Duodenal mucosa (tissue), 2 donors: Measurements from ENCODE around the gene COL5A1.
"Not testable (repeated sequence)": the region's sequence is repeated elsewhere in the genome, so short reads cannot be mapped to it uniquely, and the experiment has no call there.

Experiments used
- H3K27ac ChIP-seq: one replicate; pipeline ENCODE4 v1.7.0; 2013; ENCODE audit warnings: low read depth, low read length
- H3K27me3 ChIP-seq, 2 donors: one replicate each; pipeline ENCODE4 v1.7.0; 2013; ENCODE audit warnings: low read length in 2 of 2, control low read depth in 1 of 2; ENCODE audit not compliant: insufficient read depth in 2 of 2, control insufficient read depth in 1 of 2
- H3K36me3 ChIP-seq, 2 donors: one replicate each; pipeline ENCODE4 v1.7.0; 2013; ENCODE audit warnings: low read length in 2 of 2, control low read depth in 1 of 2; ENCODE audit not compliant: insufficient read depth in 2 of 2, control insufficient read depth in 1 of 2
- H3K4me1 ChIP-seq, 2 donors: one replicate each; pipeline ENCODE4 v1.7.0; 2013; ENCODE audit warnings: low read length in 2 of 2, control low read depth in 1 of 2; ENCODE audit not compliant: insufficient read depth in 2 of 2, control insufficient read depth in 1 of 2
- H3K4me3 ChIP-seq, 2 donors: one replicate each; pipeline ENCODE4 v1.7.0; 2013; ENCODE audit warnings: low read length in 2 of 2, low read depth in 1 of 2
- H3K9ac ChIP-seq, 2 donors: one replicate each; pipeline ENCODE4 v1.7.0; 2013; ENCODE audit warnings: low read length in 2 of 2, low read depth in 1 of 2
- H3K9me3 ChIP-seq, 2 donors: one replicate each; pipeline ENCODE4 v1.7.0; 2013; ENCODE audit warnings: low read length in 2 of 2, control low read depth in 1 of 2; ENCODE audit not compliant: control insufficient read depth in 1 of 2

Gene COL5A1

DNA sequence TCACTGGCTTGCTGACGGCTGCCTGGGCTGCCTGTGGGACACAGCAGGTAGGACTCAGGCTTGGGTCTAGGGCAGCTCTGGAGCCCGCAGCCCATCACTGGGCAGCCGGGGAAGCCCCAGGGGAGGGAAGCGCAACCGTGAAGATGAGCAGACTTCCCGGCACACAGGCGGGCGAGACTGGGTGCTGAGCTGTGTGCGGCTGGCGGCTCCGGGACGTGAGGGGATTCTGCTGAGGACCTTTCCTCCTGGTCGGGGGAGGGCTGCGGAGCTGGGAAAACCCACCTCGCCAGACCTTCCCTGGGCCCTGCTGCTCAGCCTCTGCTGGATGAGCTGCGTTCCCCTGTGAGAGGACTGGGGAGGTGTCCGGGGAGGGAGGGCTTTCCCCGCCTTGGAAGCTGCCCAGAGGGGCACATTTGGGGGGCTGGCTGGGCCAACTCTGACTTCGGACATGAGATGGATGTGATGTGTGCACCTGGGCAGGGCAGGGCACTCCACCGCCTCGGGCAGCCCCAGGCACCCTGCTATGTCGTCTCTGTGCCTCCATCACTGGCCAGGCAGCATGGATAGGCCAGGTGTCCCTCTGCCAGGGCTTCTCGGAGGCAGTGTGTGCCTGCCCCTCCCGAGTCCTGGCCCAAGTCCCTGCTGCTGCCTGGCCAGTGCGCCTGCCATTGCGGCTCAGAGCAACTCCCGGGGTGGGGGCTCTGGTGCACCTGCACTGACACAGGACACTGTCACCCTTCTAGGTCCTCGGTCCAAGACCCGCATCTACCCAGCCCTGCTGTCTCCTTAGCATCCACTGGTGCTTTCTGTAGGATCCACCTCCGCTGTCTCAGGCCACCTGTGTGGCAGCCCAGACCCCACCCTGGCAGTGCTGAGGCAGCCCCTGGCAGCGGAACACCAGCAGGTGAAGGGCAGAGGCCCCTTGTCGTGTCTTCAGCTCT lies 66.4 kb downstream of the COL5A1 start:
- Histone ChIP-seq H3K9me3 (no peaks in the 10 kb centered on the region), H3K4me1 (peaks cover 0 to 6% of the 10 kb centered on the region in 2 donors), H3K27ac (no peak overlapping the region), H3K4me3 (no peak overlapping the region), H3K27me3 (no peaks in the 10 kb centered on the region), H3K36me3 (no peaks in the 10 kb centered on the region), H3K9ac (no peak overlapping the region)

DNA sequence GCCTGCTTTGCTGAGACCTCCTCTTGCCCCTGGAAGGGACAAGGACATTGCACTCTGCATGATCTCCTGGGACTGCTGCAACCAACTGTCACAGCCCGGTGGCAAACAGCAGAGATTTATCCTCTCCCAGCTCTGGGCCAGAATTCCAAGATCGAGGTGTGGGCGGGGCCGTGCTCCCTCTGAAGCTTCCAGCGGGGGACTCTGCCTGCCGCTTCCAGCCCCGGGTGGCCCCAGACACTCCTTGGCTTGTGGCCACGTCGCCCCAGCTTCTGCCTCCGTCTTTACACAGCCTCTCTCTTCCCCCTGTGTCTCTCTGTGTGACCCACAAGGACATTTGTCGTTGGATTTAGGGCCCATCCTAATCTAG lies 67.1 kb downstream of the COL5A1 start:
- H3K9ac ChIP-seq: no peak overlapping the region
- H3K27me3 ChIP-seq: no peaks in the 10 kb centered on the region
- H3K4me3 ChIP-seq: no peak overlapping the region
- H3K9me3 ChIP-seq: no peaks in the 10 kb centered on the region
- H3K4me1 ChIP-seq: peaks cover 0 to 6% of the 10 kb centered on the region in 2 donors
- no peak overlapping the region for H3K27ac ChIP-seq
- no peaks in the 10 kb centered on the region for H3K36me3 ChIP-seq

DNA sequence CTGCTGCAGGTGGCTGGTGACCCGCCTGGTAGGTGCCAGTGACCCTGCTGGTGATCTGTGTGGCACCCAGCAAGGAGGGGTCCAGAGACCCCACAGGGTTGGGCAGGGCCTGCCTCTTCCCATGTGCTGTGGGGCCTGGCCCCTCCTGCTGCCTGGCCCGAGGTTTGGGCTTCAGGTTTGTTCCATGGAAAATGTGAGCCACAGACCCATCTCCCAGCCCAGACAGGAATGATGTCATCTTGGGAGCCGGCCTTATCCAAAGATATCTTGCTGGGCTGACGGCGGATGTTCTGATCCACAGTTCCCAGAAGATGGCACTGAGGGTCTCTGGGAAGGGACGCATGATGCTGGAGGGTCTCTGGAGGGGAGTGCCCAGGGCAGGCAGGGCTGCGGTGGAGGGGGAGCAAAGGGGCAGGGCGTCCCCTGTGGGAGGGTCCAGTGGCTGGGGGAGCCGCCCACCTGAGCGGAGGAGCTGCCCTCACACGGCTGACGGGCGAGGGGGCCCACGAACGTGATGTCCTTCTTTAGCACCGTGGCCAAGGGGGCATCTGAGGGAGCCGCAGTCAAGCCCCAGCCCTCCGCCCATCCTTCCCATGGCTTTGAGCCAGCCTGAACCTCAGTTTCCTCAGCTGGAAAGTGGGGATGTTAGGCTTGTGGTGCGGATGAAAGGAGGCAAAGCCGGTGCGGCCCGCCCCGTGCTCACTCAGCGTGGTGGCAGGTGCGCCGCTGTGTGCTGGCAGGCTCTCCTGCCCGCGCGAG lies 68.1 kb downstream of the COL5A1 start:
- Histone ChIP-seq H3K36me3 (no peaks in the 10 kb centered on the region), H3K27me3 (no peaks in the 10 kb centered on the region), H3K27ac (peak overlapping the region; percentile 32), H3K9ac (no peak overlapping the region), H3K4me1 (peaks cover 0 to 6% of the 10 kb centered on the region in 2 donors), H3K9me3 (no peaks in the 10 kb centered on the region), H3K4me3 (no peak overlapping the region)

DNA sequence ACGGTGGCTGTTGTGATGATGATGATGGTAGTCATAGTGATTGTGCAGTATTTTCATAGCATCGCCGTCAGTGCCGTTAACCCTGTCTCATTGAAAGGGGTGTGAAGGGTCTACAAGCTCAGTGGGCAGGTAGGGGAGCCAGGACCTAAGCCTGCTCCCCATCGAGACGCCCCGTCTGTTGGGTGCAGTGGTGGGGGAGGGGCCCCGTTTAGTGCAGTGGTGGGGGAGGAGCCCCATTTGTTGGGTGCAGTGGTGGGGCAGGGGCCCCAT lies 68.6 kb downstream of the COL5A1 start:
- H3K36me3 ChIP-seq: no peaks in the 10 kb centered on the region
- H3K9me3 ChIP-seq: no peaks in the 10 kb centered on the region
- H3K27ac ChIP-seq: no peak overlapping the region
- no peak overlapping the region for H3K9ac ChIP-seq
- no peak overlapping the region for H3K4me3 ChIP-seq
- no peaks in the 10 kb centered on the region for H3K27me3 ChIP-seq
- peaks cover 0 to 6% of the 10 kb centered on the region in 2 donors for H3K4me1 ChIP-seq

DNA sequence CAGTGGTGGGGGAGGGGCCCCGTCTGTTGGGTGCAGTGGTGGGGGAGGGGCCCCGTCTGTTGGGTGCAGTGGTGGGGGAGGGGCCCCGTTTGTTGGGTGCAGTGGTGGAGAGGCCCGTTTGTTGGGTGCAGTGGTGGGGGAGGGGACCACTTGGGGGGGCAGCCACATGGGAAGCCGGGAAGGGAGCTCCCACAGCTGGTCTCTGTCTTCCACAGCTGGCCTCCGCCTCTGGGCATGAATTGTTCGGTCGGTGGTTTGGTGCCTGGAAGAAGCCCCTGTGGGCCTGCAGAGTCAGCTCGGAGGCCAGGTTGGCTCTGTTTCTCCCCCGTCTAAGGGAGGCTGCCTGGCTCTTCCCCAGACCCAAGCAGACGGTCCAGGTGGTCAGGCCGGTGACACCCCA lies 69.3 kb downstream of the COL5A1 start:
- Histone ChIP-seq H3K4me3 (no peak overlapping the region), H3K9ac (no peak overlapping the region), H3K27me3 (no peaks in the 10 kb centered on the region), H3K27ac (no peak overlapping the region), H3K9me3 (no peaks in the 10 kb centered on the region), H3K4me1 (peaks cover 0 to 6% of the 10 kb centered on the region in 2 donors), H3K36me3 (no peaks in the 10 kb centered on the region)

DNA sequence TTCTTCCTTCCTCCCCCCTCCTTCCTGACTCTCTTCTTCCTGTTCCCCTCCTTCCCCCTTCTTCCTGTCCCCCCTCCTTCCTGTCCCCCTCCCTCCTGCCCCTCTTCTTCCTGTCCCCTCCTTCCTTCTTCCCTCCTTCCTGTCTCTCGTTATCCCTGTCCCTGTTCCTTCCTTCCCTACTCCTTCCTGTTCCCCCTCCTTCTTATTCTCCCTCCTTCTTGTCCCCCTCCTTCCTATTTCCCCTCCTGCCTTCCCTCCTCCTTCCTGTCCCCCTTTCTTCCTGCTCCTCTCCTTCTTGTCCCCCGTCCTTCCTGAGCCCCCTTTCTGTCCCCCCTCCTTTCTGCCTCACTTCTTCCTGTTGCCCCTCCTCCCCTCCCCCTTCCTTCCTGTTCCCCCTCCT lies 70.6 kb downstream of the COL5A1 start:
- Histone ChIP-seq H3K4me1 (no peaks in the 10 kb centered on the region), H3K9ac (no peak overlapping the region), H3K27me3 (no peaks in the 10 kb centered on the region), H3K36me3 (no peaks in the 10 kb centered on the region), H3K9me3 (no peaks in the 10 kb centered on the region), H3K4me3 (no peak overlapping the region), H3K27ac (no peak overlapping the region)

DNA sequence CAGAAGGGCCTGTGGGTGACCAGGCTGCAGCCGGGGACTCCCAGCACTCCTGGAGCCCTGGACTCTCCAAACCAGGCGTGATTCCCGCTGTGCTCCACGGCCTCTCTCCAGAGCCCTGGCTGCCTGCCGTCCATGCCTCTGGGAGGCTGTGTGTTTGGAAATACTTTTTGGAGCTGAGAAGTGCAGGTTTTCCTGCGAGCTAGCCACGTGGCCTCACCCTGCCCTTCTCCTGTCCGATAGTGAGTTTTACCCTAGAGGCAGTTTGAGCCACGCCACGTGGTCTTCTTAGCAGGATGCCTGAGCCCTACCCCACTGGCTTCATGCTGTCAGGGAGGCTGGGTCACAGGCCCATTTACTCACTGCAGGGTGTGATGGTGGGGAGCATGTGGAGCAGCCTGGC lies 71.3 kb downstream of the COL5A1 start:
- Histone ChIP-seq H3K27ac (no peak overlapping the region), H3K4me3 (no peak overlapping the region), H3K4me1 (no peaks in the 10 kb centered on the region), H3K9me3 (no peaks in the 10 kb centered on the region), H3K9ac (no peak overlapping the region), H3K36me3 (no peaks in the 10 kb centered on the region), H3K27me3 (no peaks in the 10 kb centered on the region)

DNA sequence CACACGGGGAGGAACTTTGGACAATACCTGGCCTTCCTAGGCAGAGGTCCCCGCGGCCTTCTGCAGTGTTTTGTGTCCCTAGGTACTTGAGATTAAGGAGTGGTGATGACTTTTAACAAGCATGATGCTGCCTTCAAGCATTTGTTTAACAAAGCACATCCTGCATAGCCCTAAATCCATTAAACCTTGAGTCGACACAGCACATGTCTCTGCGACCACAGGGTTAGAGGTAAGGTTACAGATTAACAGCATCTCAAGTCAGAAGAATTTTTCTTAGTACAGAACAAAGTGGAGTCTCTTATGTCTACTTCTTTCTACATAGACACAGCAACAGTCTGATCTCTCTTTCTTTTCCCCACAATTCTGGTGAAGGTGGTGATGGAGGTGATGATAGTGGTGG lies 73.9 kb downstream of the COL5A1 start:
- not testable (repeated sequence) for H3K4me1 ChIP-seq, H3K9ac ChIP-seq, H3K27me3 ChIP-seq, H3K27ac ChIP-seq, H3K4me3 ChIP-seq, H3K9me3 ChIP-seq, H3K36me3 ChIP-seq

DNA sequence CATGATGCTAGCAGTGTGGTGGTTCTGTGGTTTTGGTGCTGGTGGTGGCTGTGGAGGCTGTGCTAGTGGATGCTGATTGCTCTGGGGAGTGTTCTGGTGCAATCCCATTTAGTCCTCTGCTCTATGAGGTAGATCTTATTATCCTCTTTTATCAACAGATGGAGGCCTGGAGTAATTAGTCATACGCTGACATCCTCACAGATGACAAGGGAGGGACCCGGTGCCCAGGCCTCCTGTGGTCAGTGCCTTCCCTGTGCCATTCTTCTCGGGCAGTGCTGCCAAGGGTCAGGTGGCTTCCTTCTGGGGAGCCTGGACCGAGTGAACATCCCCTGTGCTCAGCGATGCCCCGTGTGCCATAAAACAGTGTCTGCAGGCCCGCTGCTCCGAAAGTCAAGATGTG lies 74.5 kb downstream of the COL5A1 start:
- no peak overlapping the region for H3K27ac ChIP-seq
- no peaks in the 10 kb centered on the region for H3K36me3 ChIP-seq
- no peak overlapping the region for H3K9ac ChIP-seq

DNA sequence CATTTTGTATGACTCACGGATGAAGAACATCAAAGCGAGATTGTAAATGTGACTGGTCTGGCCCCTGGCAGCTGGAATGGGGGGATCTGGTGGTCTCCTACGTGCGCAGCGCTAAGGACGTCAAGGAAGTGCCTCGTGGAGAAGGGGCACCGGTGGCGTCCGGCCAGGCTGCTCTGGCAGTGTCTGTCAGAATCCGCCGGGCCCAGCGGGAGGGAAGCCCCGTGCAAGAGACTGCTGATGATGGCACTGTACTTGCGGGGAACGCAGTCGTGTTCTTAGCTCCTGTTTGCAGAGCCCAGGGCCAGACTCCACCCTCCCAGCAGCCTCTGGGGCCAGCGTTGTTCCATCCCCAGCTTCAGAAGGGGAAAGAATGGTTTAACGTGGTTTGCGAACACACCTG lies 75.5 kb downstream of the COL5A1 start:
- Histone ChIP-seq H3K9me3 (no peaks in the 10 kb centered on the region), H3K27me3 (no peaks in the 10 kb centered on the region), H3K4me3 (no peak overlapping the region), H3K4me1 (no peaks in the 10 kb centered on the region), H3K27ac (no peak overlapping the region), H3K36me3 (no peaks in the 10 kb centered on the region), H3K9ac (no peak overlapping the region)

More for the DNA sequence above, 74.5 kb downstream of the COL5A1 start:
- Histone ChIP-seq H3K27me3 (no peaks in the 10 kb centered on the region), H3K4me3 (no peak overlapping the region), H3K4me1 (no peaks in the 10 kb centered on the region), H3K9me3 (no peaks in the 10 kb centered on the region)
